ENCODE results near the gene CCNC.

Gene CCNC

DNA sequence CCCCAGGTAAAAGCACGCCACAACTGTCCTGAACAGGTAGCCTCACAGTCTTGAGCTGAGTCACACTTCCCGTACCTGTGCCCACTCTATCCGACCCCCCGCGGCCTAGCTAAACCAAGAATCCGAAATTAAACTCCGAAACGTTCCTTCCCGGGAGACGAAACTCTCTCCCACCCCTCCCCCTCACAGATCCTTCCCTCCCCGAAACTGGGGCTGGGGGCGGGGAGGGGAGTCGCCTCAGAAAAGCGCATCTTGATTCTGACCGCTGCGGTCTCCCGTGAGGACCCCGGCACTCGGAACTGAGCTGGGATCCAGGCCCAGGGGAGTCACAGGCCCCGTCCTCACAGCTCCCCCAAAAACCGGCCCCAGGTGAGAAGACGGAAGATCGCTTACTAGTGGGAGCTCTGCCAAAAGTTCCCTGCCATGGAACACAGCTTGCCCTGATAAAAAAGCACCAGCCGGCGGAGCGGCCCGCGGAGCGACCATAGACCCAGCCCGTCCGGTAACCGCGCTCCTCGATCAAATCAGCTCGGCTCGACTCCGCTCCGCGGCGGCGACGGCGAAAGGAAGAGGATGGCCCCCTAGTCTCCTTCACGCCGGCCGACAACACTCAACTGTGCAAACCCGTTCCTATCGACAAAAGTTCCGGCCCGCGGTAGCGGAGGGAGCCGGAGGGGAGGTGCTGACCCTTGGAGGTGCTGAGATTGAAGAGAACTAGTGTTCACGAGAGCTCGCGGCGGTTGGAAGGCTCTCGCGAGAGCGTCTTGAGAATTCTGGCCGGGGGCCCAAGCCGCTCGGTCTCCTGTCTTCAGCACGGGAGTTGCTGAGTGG is at the start of gene CCNC:
CCNC (minus strand) TSS at position 558 of the 831 bp plus-strand sequence; CDS start at position 425, 133 bp downstream.
- peak; percentile 93 for DNase-seq (ENCODE audit: low spot score)

DNA sequence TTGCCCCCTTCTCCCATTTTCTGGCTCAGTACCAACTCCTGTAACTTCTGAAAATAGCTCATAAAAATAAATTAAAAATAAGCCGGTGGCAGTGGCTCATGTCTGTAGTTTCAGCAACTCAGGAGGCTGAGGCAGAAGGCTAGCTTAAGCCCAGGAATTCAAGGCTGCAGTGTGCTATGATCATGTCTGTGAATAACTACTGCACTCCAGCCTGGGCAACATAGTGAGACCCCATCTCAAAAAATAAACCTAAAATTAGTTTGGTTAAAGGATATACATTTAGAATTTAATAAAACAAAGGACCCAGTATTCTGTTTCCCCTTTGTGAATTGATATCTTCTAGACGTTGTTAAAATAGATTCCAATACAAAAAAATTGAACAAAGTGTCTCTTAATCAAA is 48.7 kb upstream of the CCNC start:
- no peak for DNase-seq (ENCODE audit: low spot score)

- no peak for DNase-seq (ENCODE audit: low spot score)
Observed at GRCh38 chr6:99614430-99615186, 46.1 kb upstream of the CCNC start.

DNA sequence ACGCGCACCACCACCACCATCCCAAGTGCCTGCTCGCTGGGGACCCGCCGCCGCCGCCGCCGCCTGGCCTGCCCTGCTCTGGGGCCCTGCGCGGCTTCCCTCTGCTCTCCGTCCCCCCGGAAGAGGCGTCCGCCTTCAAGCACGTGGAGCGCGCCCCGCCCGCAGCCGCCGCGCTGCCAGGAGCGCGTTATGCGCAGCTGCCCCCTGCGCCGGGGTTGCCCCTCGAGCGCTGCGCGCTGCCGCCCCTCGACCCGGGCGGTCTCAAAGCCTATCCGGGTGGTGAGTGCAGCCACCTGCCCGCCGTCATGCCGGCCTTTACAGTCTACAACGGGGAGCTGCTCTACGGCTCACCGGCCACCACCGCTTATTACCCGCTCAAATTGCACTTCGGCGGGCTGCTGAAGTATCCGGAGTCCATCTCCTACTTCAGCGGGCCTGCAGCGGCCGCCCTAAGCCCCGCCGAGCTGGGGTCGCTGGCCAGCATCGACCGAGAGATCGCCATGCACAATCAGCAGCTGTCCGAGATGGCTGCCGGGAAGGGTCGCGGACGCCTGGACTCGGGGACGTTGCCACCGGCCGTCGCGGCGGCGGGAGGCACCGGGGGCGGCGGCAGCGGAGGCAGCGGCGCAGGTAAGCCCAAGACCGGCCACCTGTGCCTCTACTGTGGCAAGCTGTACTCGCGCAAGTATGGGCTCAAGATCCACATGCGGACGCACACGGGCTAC is 45.4 kb upstream of the CCNC start:
- DNase-seq (ENCODE audit: low spot score) = no peak

DNA sequence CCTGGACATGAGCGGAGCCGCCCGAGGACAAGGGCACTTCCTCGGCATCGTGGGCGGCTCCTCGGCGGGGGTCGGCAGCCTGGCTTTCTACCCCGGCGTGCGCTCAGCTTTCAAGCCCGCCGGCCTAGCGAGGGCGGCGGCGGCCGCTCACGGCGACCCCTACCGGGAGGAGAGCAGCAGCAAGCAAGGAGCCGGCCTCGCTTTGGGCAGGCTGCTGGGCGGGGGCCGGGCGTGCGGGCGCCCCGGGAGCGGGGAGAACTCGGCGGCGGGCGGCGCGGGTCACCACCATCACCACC is 44.9 kb upstream of the CCNC start:
- DNase-seq (ENCODE audit: low spot score) = no peak

GRCh38 chr6:99612551-99613408 is 44.3 kb upstream of the CCNC start:
- no peak for DNase-seq (ENCODE audit: low spot score)

DNA sequence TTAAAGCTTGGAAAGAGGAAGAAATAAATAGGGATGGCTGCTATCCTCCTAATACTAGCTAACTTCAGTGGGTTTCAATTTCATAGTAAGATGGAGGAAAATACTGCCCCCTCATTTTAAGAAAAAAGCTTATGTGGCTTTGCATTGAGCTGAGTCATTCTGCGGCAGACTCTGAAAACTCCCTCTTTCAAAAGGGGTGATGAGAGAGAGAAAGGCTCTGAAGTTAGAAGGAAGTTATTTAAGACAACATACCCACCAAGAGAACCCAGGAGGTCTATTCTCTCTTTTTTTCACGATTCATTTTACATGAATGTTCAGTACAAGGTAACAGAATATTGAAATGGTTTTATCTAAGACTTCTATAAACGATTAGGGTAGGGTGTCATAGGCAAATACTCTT is 42.7 kb upstream of the CCNC start:
- no peak for DNase-seq (ENCODE audit: low spot score)

DNA sequence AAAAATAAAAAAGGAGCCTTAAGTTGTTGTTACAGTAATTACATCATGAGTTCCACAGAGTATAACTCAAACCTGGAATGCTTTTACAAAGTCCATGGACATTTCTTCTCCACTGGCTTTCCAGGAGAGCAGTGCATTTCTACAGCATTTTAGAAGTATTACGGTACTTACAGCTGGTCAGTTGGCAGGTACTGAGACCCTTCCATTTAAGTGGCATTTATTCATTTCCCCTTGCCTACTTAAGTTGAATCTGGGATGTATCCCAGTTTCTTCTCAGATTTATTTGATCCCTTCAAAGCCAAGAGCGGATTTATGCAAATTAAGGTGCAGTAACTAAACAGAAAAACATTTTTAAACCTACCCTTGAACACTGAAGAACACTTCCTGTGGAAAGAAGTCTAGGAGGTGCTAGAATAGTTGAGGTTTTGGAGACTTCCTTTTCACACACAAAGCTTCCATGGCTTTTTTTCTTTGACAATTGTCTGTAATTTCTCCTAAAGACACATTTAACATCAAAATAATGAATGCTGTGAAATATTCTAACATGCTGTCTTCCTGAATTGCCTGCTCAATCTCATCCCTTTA is 41.5 kb upstream of the CCNC start:
- no peak for DNase-seq (ENCODE audit: low spot score)

DNA sequence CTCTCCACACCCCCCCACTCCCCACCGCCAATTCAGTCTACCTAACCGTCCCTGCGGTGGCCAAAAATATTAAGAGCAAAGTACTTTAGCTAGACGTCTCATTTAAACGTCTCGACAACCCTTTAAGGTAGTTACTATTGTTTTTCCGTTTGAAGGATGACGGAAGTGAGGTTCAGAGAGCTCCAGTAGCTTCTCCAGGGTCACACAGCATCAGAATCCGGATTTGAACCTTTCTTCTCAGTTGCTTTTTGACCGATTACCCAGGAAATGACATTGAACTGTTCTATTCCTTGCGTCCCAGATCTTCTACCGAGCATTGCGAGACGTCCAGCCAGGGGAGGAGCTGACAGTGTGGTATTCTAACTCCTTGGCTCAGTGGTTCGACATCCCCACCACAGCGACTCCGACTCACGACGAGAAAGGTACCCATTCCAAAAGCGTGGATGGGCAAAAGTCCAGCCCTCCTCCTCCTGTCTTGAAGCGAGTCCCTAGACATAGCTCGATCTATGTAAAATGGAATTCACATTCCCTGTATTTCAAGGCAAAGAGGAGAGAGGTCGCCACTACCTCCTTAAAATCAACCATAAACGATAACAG is 40.5 kb upstream of the CCNC start:
- DNase-seq (ENCODE audit: low spot score) = no peak

DNA sequence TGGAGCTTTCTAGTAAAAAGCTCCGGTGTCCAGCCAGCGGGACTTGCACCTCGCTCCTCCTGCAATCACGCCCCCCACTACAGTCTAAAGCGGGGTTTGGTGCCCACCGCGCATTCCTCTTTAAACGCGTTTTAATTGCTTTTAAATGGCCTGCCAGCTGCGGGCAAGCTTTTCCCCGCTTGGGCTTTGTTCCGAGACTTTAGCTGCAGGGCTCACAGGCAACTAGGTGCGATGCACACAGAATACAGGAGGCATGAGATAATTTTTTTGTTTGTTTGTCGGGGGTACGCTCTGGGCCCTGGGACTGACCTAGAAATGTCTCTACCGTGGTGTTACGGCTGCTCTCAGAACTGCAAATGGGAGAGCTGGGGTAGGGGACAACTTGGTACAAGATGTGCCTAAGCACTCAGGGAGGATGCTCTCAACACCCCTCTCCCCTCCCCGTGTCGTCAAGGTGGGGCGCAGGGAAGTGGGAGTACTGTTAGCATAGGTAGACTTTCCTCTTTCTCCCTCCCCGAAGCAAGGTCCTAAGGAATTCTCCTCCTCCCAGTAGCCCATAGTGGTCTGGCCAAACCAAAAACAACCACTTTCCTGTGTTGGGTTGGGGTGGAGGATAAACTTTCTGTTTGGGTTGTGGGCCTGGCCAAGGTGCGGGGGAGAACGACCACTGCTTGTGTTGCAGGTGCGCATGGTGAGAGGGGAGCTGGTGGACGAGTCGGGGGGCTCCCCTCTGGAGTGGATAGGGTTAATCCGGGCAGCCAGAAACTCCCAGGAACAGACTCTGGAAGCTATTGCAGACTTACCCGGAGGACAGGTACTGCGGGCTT is 39.8 kb upstream of the CCNC start:
- DNase-seq (ENCODE audit: low spot score) = no peak

- no peak for DNase-seq (ENCODE audit: low spot score)
Observed at GRCh38 chr6:99607416-99608036, 39.1 kb upstream of the CCNC start.

- DNase-seq (ENCODE audit: low spot score) = no peak
Observed at GRCh38 chr6:99606656-99607415, 38.4 kb upstream of the CCNC start, which contains the start of gene PRDM13. Gene PRDM13 (plus strand): TSS chr6:99606833. CDS start chr6:99607035, 202 bp downstream.

DNA sequence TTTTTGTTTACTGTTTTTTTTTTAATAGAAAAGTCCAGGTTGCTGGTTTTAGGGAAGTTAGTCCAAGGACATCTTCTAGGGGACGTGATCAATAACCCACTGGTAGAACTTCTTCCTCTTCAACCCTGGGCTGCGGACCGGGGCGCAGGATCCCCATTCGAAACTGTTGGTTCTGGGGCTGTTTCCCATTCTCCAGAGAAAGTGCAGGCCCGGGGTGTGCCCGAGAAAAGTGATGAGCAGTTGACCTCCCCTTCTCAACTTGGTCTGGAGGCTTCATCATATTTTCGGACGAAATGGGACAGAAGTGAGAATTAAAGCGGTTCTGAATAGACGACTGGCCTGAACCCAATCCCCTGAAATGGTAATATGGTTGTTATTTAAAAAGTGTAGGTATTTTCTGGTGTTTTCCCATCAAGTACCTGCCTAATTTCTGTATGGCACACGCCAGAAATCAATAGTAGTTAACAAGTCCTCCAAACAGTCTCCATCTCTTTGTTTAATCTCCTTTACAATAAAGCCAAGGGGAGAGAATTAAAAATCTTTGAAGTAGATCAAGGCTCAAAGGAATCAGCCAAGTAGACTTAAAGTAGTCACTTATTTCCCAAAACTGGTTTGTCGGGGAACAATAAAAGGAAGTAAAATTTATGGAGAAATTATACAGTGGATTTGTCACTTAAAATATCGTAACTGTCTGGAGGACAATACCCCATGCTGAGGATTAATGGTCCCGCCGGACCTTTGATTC is 37.6 kb upstream of the CCNC start:
- no peak for DNase-seq (ENCODE audit: low spot score)

- no peak for DNase-seq (ENCODE audit: low spot score)
Observed at GRCh38 chr6:99605074-99605734, 36.7 kb upstream of the CCNC start.

DNA sequence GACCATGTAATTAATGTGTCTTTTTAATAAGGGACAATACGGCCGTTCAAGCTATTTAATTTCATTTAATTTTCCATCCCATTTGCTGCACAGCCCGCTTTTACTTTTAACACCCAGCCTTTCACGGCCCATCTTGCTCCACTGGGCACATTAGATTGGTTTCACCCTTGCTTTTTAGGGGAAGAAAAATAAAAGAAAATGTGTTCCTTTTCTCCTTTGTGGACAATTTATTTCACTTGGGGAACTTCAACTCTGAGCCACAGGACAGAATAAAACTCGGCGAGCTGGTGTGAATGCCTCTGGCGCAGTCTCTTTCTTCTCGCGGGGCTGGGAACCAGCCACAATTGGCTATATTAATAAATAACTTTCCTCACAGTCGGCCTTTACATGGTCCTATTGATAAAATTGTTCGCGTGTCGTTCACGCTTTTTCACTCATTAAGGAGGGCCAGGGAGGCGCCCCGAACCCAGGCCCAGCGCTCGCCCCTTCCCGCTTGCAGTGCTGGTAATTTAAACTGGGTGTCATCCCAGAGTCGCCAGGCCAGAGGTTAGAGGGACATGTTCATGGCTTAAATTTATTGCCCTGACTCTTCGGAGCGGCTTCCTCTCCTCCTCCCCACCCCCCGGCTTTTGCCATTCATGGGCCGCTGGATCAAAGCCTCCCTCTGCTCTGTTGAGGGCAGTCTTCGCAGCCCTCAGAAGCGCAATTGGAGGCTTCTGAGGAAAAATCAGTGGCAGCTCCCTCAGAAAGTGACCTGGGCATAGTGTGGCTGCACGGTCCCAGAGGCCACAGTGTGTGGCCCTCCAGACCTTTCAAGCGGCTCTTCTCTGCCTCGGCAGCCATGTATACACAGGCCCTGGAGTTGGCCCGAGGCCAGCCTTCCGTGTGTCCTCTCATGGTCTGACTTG is 36.0 kb upstream of the CCNC start:
- no peak for DNase-seq (ENCODE audit: low spot score)

DNA sequence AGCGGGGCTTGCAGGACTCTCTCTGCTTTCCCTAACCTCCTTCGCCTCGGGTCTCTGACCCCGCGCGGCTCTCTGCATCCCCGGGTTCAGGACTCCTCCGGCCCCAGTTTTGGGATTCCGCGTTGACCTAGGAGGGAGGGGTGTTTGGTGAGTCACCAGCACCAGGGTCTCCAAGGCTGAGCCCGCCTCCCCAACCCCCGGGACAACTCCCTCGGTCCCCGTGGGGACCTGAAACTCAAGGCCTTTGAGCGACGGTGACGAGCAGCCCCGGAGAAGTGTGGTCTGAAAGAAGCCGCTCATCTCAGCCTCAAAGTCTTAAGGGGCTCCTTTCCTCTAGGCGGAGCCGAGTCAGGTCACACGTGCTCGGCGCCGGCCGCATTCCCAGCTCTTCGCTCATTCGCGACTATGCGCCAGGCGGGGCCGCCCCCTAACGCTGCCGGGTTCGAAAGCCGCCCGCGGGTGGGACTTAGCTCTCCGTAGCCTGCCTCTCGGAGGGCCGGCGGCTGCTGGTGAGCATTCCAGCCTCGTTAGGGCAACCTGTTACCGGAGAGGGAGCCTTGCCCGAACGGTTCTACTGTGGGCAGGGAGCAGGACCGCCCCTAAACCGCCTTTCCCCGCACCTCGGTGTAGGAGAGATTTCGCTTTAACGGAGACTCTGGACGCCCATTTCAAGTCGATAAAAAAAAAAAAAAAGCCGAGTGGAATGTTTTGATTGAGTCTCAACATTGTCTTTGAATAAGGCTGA is 35.1 kb upstream of the CCNC start:
- no peak for DNase-seq (ENCODE audit: low spot score)
